B cell (primary cell): Measurements from ENCODE around the gene UMAD1. TPM values are rescaled to one million over a fixed set of nuclear protein-coding genes. Genes with fewer than 3 reads are reported as not detected.

Experiments
- ATAC-seq: fragments of 200-7000 bp; cut with Tn5 transposase; one replicate; pipeline ENCODE4 v1.10.0; 2021; ENCODE audit warnings: low read depth, mild to moderate bottlenecking, moderate number of reproducible peaks, moderate library complexity
- CTCF ChIA-PET: fragments of 350-600 bp; sonication (Branson Sonifier 250); formaldehyde crosslinking; loops from one replicate; lab custom pipeline; 2021; ENCODE audit warnings: antibody characterized with exemption, inconsistent platforms; lab: Charles Lee
- POLR2A ChIA-PET: fragments of 350-600 bp; sonication (Branson Sonifier 250); formaldehyde crosslinking; loops from one replicate; lab custom pipeline; 2021; ENCODE audit warnings: antibody characterized with exemption; lab: Charles Lee
- DNase-seq: peaks from one replicate; pipeline ENCODE4 v3.0.0; 2013
- H2AFZ ChIP-seq: 2 replicates; pipeline ENCODE4 v1.6.1; 2012; ENCODE audit warnings: mild to moderate bottlenecking, low read depth, low read length; ENCODE audit not compliant: insufficient read depth, poor library complexity, severe bottlenecking
- H3K27ac ChIP-seq, 2 donors: 1 replicate in 1 of 2; 2 replicates in 1 of 2; pipeline ENCODE4 v1.5.1; 2012 to 2013; ENCODE audit warnings: low read length in 2 of 2, mild to moderate bottlenecking in 2 of 2, moderate library complexity in 1 of 2
- H3K27me3 ChIP-seq, 4 experiments: fragments of 200-600 bp in 1 of 4; sonication (generic) in 1 of 4; replicated peaks in 1 of 4; 1 replicate in 2 of 4; 2 replicates in 2 of 4; pipeline versions ENCODE4 v1.6.1 to v1.7.0; 2013 to 2016; ENCODE audit warnings: low read length in 3 of 4, mild to moderate bottlenecking in 2 of 4, mixed read lengths in 1 of 4, moderate library complexity in 1 of 4; ENCODE audit not compliant: insufficient read depth in 4 of 4, control insufficient read depth in 3 of 4; ENCODE audit errors: control extremely low read depth in 1 of 4
- H3K36me3 ChIP-seq, 2 experiments: replicated peaks in 1 of 2; 1 replicate in 1 of 2; 2 replicates in 1 of 2; pipeline versions ENCODE4 v1.6.1 to v1.7.1; 2013; ENCODE audit warnings: low read length in 1 of 2; ENCODE audit not compliant: insufficient read depth in 2 of 2, control insufficient read depth in 1 of 2; ENCODE audit errors: control extremely low read depth in 1 of 2, extremely low read depth in 1 of 2
- H3K4me1 ChIP-seq, 2 donors: fragments of 200-600 bp in 1 of 2; sonication (generic) in 1 of 2; 1 replicate in 1 of 2; 2 replicates in 1 of 2; pipeline versions ENCODE4 v1.5.1 to v1.6.1; 2013 to 2017; ENCODE audit warnings: low read length in 2 of 2; ENCODE audit not compliant: control insufficient read depth in 2 of 2, insufficient read depth in 2 of 2
- H3K4me2 ChIP-seq: replicated peaks from 2 replicates; pipeline ENCODE3; 2012; ENCODE audit warnings: mild to moderate bottlenecking, low read depth, low read length; ENCODE audit not compliant: poor library complexity, severe bottlenecking
- H3K4me3 ChIP-seq, 5 experiments: fragments of 200-600 bp in 1 of 5; sonication (generic) in 1 of 5; 1 replicate in 3 of 5; 2 replicates in 2 of 5; pipeline versions ENCODE4 v1.5.1 to v1.7.0; 2011 to 2016; ENCODE audit warnings: low read length in 4 of 5, mild to moderate bottlenecking in 4 of 5, low read depth in 2 of 5, control low read depth in 1 of 5, moderate library complexity in 1 of 5; ENCODE audit not compliant: insufficient read depth in 1 of 5; ENCODE audit errors: control extremely low read depth in 1 of 5, extremely low read depth in 1 of 5
- H3K79me2 ChIP-seq: fragments of 200-600 bp; sonication (generic); one replicate; pipeline ENCODE4 v1.6.0; 2016; ENCODE audit warnings: low read length; ENCODE audit not compliant: control insufficient read depth, insufficient read depth
- H3K9ac ChIP-seq: fragments of 200-600 bp; sonication (generic); 2 replicates; pipeline ENCODE4 v1.6.1; 2017; ENCODE audit warnings: mild to moderate bottlenecking, low read length, moderate library complexity
- H3K9me3 ChIP-seq, 3 donors: one replicate each; pipeline versions ENCODE4 v1.6.1 to v1.7.1; 2013; ENCODE audit warnings: low read length in 2 of 3; ENCODE audit not compliant: control insufficient read depth in 2 of 3, insufficient read depth in 1 of 3; ENCODE audit errors: control extremely low read depth in 1 of 3
- H4K20me1 ChIP-seq: 2 replicates; pipeline ENCODE4 v1.6.0; 2012; ENCODE audit warnings: mild to moderate bottlenecking, low read length; ENCODE audit not compliant: insufficient read depth, control insufficient read depth, poor library complexity, severe bottlenecking
- H3K27ac Mint-ChIP-seq: one replicate; pipeline ENCODE4 v1.8.0; 2021; ENCODE audit warnings: mixed read lengths
- H3K27me3 Mint-ChIP-seq: one replicate; pipeline ENCODE4 v1.8.0; 2021; ENCODE audit warnings: mixed read lengths
- H3K4me1 Mint-ChIP-seq: one replicate; pipeline ENCODE4 v1.8.0; 2021; ENCODE audit warnings: mixed read lengths
- H3K4me3 Mint-ChIP-seq: one replicate; pipeline ENCODE4 v1.8.0; 2021; ENCODE audit warnings: mixed read lengths
- H3K9me3 Mint-ChIP-seq: one replicate; pipeline ENCODE4 v1.8.0; 2022; ENCODE audit warnings: mixed read lengths; ENCODE audit not compliant: insufficient read depth
- EZH2 ChIP-seq: IDR thresholded peaks from 2 replicates; pipeline ENCODE4 v1.6.1; 2012; ENCODE audit warnings: borderline replicate concordance, low read depth, mild to moderate bottlenecking, moderate library complexity, low read length; ENCODE audit not compliant: insufficient read depth, poor library complexity, severe bottlenecking
- intact Hi-C: fragments of 100-400 bp; cut with micrococcal nuclease; formaldehyde crosslinking; loops from one replicate; pipeline ENCODE4 v1.10.0; 2022
- polyA plus RNA-seq: library from polyadenylated mRNA; depleted of rRNA; stranded (reverse); fragments of >200 nt; gene quantifications from 2 replicates; pipeline ENCODE4 v1.2.3, GENCODE V29; 2012
- total RNA-seq, 2 donors: library from RNA; stranded (reverse); fragments of 120-200 nt in 1 of 2; gene quantifications; 1 replicate in 1 of 2; 2 replicates in 1 of 2; pipeline versions ENCODE4 v1.2.3 to v1.2.4, GENCODE V29; 2013 to 2022
- TF ChIP-seq, protein P1 (sequence below): fragments of 200-600 bp; IDR thresholded peaks from one replicate; pipeline ENCODE4 v1.8.0; 2022; ENCODE audit warnings: antibody characterized with exemption, mild to moderate bottlenecking

The UMAD1 gene
- total and polyA plus RNA-seq, 2 donors (not counting 1 experiment from before 2014, with no cell fraction given), result 11.6 to 25.9 TPM

DNA sequence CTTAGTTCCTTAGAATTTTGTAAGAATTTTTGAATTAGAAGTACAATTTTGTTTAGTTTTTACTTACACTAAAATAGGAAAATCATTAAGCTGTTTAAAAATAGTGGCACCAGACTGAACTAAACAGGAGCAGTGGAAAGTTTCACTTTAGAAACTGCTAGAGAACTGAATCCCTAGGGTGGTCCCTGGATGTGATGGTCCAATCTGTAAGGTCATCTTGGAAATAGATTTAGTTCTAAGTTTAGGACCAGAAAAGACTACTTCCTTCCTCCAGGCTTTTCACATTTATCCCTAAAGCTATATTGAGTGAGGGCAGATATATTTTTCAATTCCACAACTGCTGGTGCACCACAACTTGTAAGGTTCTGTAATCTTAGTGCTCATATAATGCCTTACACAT lies 58.8 kb downstream of the UMAD1 start:
- TF ChIP-seq, protein P1, sequence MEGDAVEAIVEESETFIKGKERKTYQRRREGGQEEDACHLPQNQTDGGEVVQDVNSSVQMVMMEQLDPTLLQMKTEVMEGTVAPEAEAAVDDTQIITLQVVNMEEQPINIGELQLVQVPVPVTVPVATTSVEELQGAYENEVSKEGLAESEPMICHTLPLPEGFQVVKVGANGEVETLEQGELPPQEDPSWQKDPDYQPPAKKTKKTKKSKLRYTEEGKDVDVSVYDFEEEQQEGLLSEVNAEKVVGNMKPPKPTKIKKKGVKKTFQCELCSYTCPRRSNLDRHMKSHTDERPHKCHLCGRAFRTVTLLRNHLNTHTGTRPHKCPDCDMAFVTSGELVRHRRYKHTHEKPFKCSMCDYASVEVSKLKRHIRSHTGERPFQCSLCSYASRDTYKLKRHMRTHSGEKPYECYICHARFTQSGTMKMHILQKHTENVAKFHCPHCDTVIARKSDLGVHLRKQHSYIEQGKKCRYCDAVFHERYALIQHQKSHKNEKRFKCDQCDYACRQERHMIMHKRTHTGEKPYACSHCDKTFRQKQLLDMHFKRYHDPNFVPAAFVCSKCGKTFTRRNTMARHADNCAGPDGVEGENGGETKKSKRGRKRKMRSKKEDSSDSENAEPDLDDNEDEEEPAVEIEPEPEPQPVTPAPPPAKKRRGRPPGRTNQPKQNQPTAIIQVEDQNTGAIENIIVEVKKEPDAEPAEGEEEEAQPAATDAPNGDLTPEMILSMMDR, result no peak
- no peak for TF ChIP-seq EZH2

DNA sequence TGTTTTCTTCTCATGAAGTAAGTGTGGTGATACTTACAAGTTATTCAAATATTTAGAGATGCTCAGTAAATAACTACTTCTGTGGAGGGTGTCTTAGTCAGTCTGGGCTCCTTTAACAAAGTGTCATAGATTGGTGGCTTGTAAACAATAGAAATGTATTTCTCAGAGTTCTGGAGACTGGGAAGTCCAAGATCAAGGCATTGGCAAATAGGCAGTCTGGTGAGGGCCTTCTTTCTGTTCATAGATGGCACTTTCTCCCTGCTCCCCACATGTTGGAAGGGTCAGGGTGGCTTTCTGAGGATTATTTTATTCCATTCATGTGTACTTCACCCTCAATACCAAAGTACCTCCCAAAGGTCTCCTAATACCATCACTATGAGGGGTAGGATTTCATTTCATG lies 59.4 kb downstream of the UMAD1 start:
- Mint-ChIP-seq H3K27me3 (no peaks in the 10 kb centered on the region), H3K4me3 (peak overlapping the region; percentile 49), H3K4me1 (peaks cover 33% of the 10 kb centered on the region), H3K27ac (no peak overlapping the region), H3K9me3 (no peaks in the 10 kb centered on the region)
- Histone ChIP-seq H3K4me3 (no peak overlapping the region), H3K4me2 (no peak overlapping the region), H3K36me3 (no peaks in the 10 kb centered on the region), H3K9me3 (no peaks in the 10 kb centered on the region), H3K27me3 (no peaks in the 10 kb centered on the region), H3K9ac (no peak overlapping the region), H3K4me1 (peaks cover 12 to 13% of the 10 kb centered on the region in 2 donors), H3K27ac (no peak overlapping the region), H4K20me1 (no peaks in the 10 kb centered on the region), H3K79me2 (peaks cover 35% of the 10 kb centered on the region), H2AFZ (no peak overlapping the region)
- DNase-seq, result no peak
- intact Hi-C loops, result no loop called here
- ATAC-seq, result no peak
- ChIA-PET POLR2A (no interaction called here), CTCF (interaction anchor here (1.0 kb wide), 1 partner anchor 19 kb away, joined by 5 read pairs; no protein-coding TSS in a partner anchor)
- TF ChIP-seq, protein P1, result no peak
- TF ChIP-seq EZH2, result no peak

More for the DNA sequence above, 58.8 kb downstream of the UMAD1 start:
- Histone ChIP-seq H3K4me1 (peaks cover 12 to 13% of the 10 kb centered on the region in 2 donors), H3K27me3 (no peaks in the 10 kb centered on the region), H2AFZ (no peak overlapping the region), H3K9ac (no peak overlapping the region), H3K4me3 (no peak overlapping the region), H3K79me2 (peaks cover 35% of the 10 kb centered on the region), H3K36me3 (no peaks in the 10 kb centered on the region), H3K9me3 (no peaks in the 10 kb centered on the region), H3K4me2 (no peak overlapping the region), H4K20me1 (no peaks in the 10 kb centered on the region), H3K27ac (no peak overlapping the region)
- peak overlapping the region; percentile 13 for H3K4me3 Mint-ChIP-seq
- CTCF ChIA-PET, result interaction anchor here (1.0 kb wide), 1 partner anchor 18 kb away, joined by 5 read pairs; no protein-coding TSS in a partner anchor
- DNase-seq (no peak), ATAC-seq (no peak)
- H3K9me3 Mint-ChIP-seq, result peaks cover 2% of the 10 kb centered on the region
- POLR2A ChIA-PET, result no interaction called here
- H3K4me1 Mint-ChIP-seq, result peaks cover 29% of the 10 kb centered on the region
- intact Hi-C loops, result no loop called here
- H3K27me3 Mint-ChIP-seq, result no peaks in the 10 kb centered on the region
- H3K27ac Mint-ChIP-seq, result no peak overlapping the region
